Measurements from ENCODE around the gene IL1RAPL2.
"Not testable (repeated sequence)": the region's sequence is repeated elsewhere in the genome, so short reads cannot be mapped to it uniquely, and the experiment has no call there.

IL1RAPL2 gene

DNA sequence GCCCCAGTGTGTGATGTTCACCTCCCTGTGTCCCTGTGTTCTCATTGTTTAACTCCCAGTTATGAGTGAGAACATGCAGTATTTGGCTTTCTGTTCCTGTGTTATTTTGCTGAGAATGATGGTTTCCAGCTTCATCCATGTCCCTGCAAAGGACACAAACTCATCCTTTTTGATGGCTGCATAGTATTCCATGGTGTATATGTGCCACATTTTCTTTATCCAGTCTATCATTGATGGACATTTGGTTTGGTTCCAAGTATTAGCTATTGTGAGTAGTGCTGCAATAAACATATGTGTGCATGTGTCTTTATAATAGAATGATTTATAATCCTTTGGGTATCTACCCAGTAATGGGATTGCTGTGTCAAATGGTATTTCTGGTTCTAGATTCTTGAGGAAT is 1239.7 kb downstream of the IL1RAPL2 start:
- not testable (repeated sequence) for DNase-seq (ENCODE audit: low read depth)

DNA sequence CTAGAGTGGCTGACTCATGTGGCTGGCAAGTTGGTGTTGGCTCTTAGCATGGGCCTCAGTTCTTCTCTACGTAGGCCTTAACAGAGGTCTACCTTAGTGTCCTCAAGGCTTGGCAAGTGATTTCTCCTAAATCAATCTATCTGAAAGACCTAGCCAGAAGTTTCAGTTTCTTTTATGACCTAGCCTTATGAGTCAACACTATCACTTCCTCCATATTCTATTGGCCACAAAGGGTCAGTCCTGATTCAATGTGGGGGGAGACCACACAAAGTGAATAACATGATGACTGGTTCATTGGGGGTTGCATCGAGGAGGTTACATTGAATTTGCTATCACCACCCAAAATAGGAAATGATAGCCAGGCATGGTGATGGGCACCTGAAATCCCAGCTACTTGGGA is 1250.5 kb downstream of the IL1RAPL2 start:
- DNase-seq (ENCODE audit: low read depth): no peak

Measured in stimulated activated CD8-positive, alpha-beta memory T cell treated with anti-CD3 and anti-CD28 coated beads, Interleukin-12 subunit alpha, Interleukin-12 subunit beta, amount 100 ng/mL, for 4 hours (primary cell).